Ishikawa (cell line): ENCODE data around the gene MARF1.

Experiments
- CEBPB ChIP-seq: IDR thresholded peaks from 2 replicates; pipeline ENCODE4 v1.6.1; 2012
- CREB1 ChIP-seq: IDR thresholded peaks from 2 replicates; pipeline ENCODE4 v1.6.1; 2012; ENCODE audit warnings: low read depth
- EGR1 ChIP-seq: IDR thresholded peaks from 2 replicates; pipeline ENCODE4 v1.6.1; 2012
- EP300 ChIP-seq: IDR thresholded peaks from 2 replicates; pipeline ENCODE4 v1.6.1; 2012; ENCODE audit warnings: borderline replicate concordance
- FOXM1 ChIP-seq: IDR thresholded peaks from 2 replicates; pipeline ENCODE4 v1.6.1; 2012; ENCODE audit warnings: low read depth, borderline replicate concordance
- MAX ChIP-seq: IDR thresholded peaks from 2 replicates; pipeline ENCODE4 v1.6.1; 2012
- NFIC ChIP-seq: IDR thresholded peaks from 2 replicates; pipeline ENCODE4 v1.6.1; 2012
- RAD21 ChIP-seq: IDR thresholded peaks from 2 replicates; pipeline ENCODE4 v1.6.1; 2012; ENCODE audit warnings: low read depth
- REST ChIP-seq: IDR thresholded peaks from 2 replicates; pipeline ENCODE4 v1.6.1; 2012; ENCODE audit warnings: low read depth, mild to moderate bottlenecking
- TAF1 ChIP-seq: IDR thresholded peaks from 2 replicates; pipeline ENCODE4 v1.6.1; 2012; ENCODE audit warnings: low read depth, mild to moderate bottlenecking
- TCF12 ChIP-seq: IDR thresholded peaks from 2 replicates; pipeline ENCODE4 v1.6.1; 2012; ENCODE audit warnings: low read depth
- TEAD4 ChIP-seq: IDR thresholded peaks from 2 replicates; pipeline ENCODE4 v1.6.1; 2012
- YY1 ChIP-seq: IDR thresholded peaks from 2 replicates; pipeline ENCODE4 v1.6.1; 2012; ENCODE audit warnings: low read depth
- ZBTB7A ChIP-seq: IDR thresholded peaks from 2 replicates; pipeline ENCODE4 v1.6.1; 2012; ENCODE audit warnings: low read depth
- TF ChIP-seq, protein P1 (sequence below): IDR thresholded peaks from 2 replicates; pipeline ENCODE4 v1.6.1; 2012

The MARF1 gene

GRCh38 chr16:15658556-15658955 lies 15.6 kb upstream of the MARF1 start:
- TF ChIP-seq EGR1: no peak
- no peak for TF ChIP-seq ZBTB7A
- no peak for TF ChIP-seq REST
- TF ChIP-seq TAF1: no peak

- TF ChIP-seq TCF12 (no peak), TEAD4 (no peak), EGR1 (no peak), CEBPB (no peak), YY1 (no peak), RAD21 (no peak), MAX (no peak), NFIC (no peak), EP300 (no peak), ZBTB7A (no peak), FOXM1 (no peak), CREB1 (no peak), TAF1 (no peak), REST (no peak)
- TF ChIP-seq, protein P1, sequence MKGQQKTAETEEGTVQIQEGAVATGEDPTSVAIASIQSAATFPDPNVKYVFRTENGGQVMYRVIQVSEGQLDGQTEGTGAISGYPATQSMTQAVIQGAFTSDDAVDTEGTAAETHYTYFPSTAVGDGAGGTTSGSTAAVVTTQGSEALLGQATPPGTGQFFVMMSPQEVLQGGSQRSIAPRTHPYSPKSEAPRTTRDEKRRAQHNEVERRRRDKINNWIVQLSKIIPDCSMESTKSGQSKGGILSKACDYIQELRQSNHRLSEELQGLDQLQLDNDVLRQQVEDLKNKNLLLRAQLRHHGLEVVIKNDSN: no peak
Measured at GRCh38 chr16:15658149-15658548, 15.2 kb upstream of the MARF1 start.

DNA sequence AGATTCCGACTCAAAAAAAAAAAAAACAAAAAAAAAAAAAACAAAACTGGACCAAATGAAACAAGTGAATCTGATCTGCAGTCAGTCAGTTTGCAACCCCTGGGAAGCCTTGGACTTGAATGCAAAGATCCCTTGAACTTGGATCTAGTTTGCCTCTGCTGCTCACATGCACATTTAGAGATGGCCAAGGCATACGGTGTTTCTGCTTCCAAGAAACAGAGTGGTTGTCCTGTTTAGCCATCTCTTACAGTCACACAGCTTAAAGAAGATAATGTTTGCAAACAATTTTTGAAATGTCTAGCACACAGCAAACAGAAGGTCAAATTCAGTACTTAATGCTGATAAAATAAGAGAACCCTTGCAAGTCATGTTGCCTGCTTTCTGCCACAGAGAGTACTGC lies 11.6 kb upstream of the MARF1 start:
- TF ChIP-seq ZBTB7A: no peak
- no peak for TF ChIP-seq TEAD4
- TF ChIP-seq YY1: no peak
- no peak for TF ChIP-seq MAX
- TF ChIP-seq RAD21: no peak
- no peak for TF ChIP-seq TCF12
- TF ChIP-seq NFIC: no peak
- no peak for TF ChIP-seq EP300
- no peak for TF ChIP-seq CREB1
- TF ChIP-seq, protein P1: no peak

- TF ChIP-seq EP300: no peak
- TF ChIP-seq CREB1: no peak
- TF ChIP-seq NFIC: no peak
- no peak for TF ChIP-seq REST
- no peak for TF ChIP-seq YY1
- TF ChIP-seq CEBPB: no peak
- no peak for TF ChIP-seq TCF12
- TF ChIP-seq TEAD4: no peak
- no peak for TF ChIP-seq EGR1
- TF ChIP-seq ZBTB7A: no peak
- no peak for TF ChIP-seq FOXM1
- TF ChIP-seq, protein P1: no peak
- TF ChIP-seq TAF1: no peak
Measured at GRCh38 chr16:15653227-15653626, 10.3 kb upstream of the MARF1 start.
